Mesenchymal stem cell (in vitro differentiated cells and primary cell): ENCODE results near the gene PCDHGC5.

ENCODE experiments used
- DNase-seq: peaks from one replicate; pipeline ENCODE4 v3.0.0-alpha.2; 2013
- H2AFZ ChIP-seq: one replicate; pipeline ENCODE4 v1.6.1; 2013; ENCODE audit warnings: low read depth, mild to moderate bottlenecking, control low read depth, inconsistent platforms, low read length, moderate library complexity
- H2AK5ac ChIP-seq: 2 replicates; pipeline ENCODE4 v1.6.1; 2013; ENCODE audit warnings: low read length, moderate library complexity, mild to moderate bottlenecking, inconsistent platforms; ENCODE audit not compliant: severe bottlenecking
- H2BK120ac ChIP-seq: one replicate; pipeline ENCODE4 v1.6.1; 2013; ENCODE audit warnings: low read depth, mild to moderate bottlenecking, inconsistent platforms, low read length, moderate library complexity
- H2BK12ac ChIP-seq, 2 experiments: one replicate each; pipeline ENCODE4 v1.6.1; 2013; ENCODE audit warnings: inconsistent platforms in 2 of 2, low read length in 2 of 2, mild to moderate bottlenecking in 2 of 2, moderate library complexity in 2 of 2, control low read depth in 1 of 2
- H2BK15ac ChIP-seq: one replicate; pipeline ENCODE4 v1.6.1; 2013; ENCODE audit warnings: mild to moderate bottlenecking, low read depth, inconsistent platforms; ENCODE audit not compliant: poor library complexity, severe bottlenecking
- H2BK5ac ChIP-seq: 2 replicates; pipeline ENCODE4 v1.6.1; 2013; ENCODE audit warnings: low read depth, mild to moderate bottlenecking, low read length, control low read depth, inconsistent platforms; ENCODE audit not compliant: poor library complexity, severe bottlenecking
- H3K14ac ChIP-seq, 2 experiments: one replicate each; pipeline ENCODE4 v1.6.1; 2013; ENCODE audit warnings: inconsistent platforms in 2 of 2, low read length in 2 of 2, control low read depth in 1 of 2, mild to moderate bottlenecking in 1 of 2, moderate library complexity in 1 of 2
- H3K18ac ChIP-seq, 2 experiments: one replicate each; pipeline ENCODE4 v1.6.1; 2013; ENCODE audit warnings: inconsistent platforms in 2 of 2, low read length in 2 of 2, control low read depth in 1 of 2, low read depth in 1 of 2, mild to moderate bottlenecking in 1 of 2
- H3K23ac ChIP-seq, 2 experiments: one replicate each; pipeline ENCODE4 v1.6.1; 2013; ENCODE audit warnings: inconsistent platforms in 2 of 2, low read length in 2 of 2, mild to moderate bottlenecking in 2 of 2, moderate library complexity in 2 of 2, control low read depth in 1 of 2
- H3K27ac ChIP-seq: 2 replicates; pipeline ENCODE4 v1.5.1; 2013; ENCODE audit warnings: mild to moderate bottlenecking, moderate library complexity, low read length, control low read depth, inconsistent platforms; ENCODE audit not compliant: poor library complexity, severe bottlenecking
- H3K27me3 ChIP-seq, 2 experiments: 2 replicates each; pipeline versions ENCODE4 v1.6.1 to v1.7.0; 2013; ENCODE audit warnings: low read length in 2 of 2, mild to moderate bottlenecking in 2 of 2, moderate library complexity in 2 of 2, control low read depth in 1 of 2, inconsistent platforms in 1 of 2; ENCODE audit not compliant: control insufficient read depth in 1 of 2, insufficient read depth in 1 of 2
- H3K36me3 ChIP-seq, 2 experiments: 2 replicates each; pipeline versions ENCODE4 v1.6.1 to v1.7.0; 2013; ENCODE audit warnings: low read length in 2 of 2, control low read depth in 1 of 2, inconsistent platforms in 1 of 2, low read depth in 1 of 2, mild to moderate bottlenecking in 1 of 2; ENCODE audit not compliant: insufficient read depth in 2 of 2, control insufficient read depth in 1 of 2
- H3K4ac ChIP-seq, 2 experiments: one replicate each; pipeline ENCODE4 v1.6.1; 2013; ENCODE audit warnings: inconsistent platforms in 2 of 2, low read length in 2 of 2, mild to moderate bottlenecking in 2 of 2, moderate library complexity in 2 of 2, control low read depth in 1 of 2, low read depth in 1 of 2
- H3K4me1 ChIP-seq: 2 replicates; pipeline ENCODE4 v1.6.1; 2013; ENCODE audit warnings: low read depth, low read length, control low read depth; ENCODE audit not compliant: control insufficient read depth, insufficient read depth
- H3K4me2 ChIP-seq: 2 replicates; pipeline ENCODE4 v1.6.1; 2013; ENCODE audit warnings: low read length, mild to moderate bottlenecking, inconsistent platforms; ENCODE audit not compliant: poor library complexity, severe bottlenecking
- H3K4me3 ChIP-seq, 2 experiments: 2 replicates each; pipeline versions ENCODE4 v1.5.1 to v1.7.0; 2013; ENCODE audit warnings: low read length in 2 of 2, mild to moderate bottlenecking in 2 of 2, control low read depth in 1 of 2, low read depth in 1 of 2; ENCODE audit not compliant: insufficient read depth in 1 of 2
- H3K79me1 ChIP-seq: replicated peaks from 2 replicates; pipeline ENCODE4 v1.6.1; 2013; ENCODE audit warnings: mild to moderate bottlenecking, control low read depth, low read length, inconsistent platforms; ENCODE audit not compliant: poor library complexity, severe bottlenecking
- H3K9ac ChIP-seq: 2 replicates; pipeline ENCODE4 v1.7.0; 2013; ENCODE audit warnings: mild to moderate bottlenecking, low read length, moderate library complexity
- H3K9me3 ChIP-seq: 2 replicates; pipeline ENCODE4 v1.7.0; 2013; ENCODE audit warnings: mild to moderate bottlenecking, low read length; ENCODE audit not compliant: control insufficient read depth
- H4K8ac ChIP-seq: one replicate; pipeline ENCODE4 v1.6.1; 2013; ENCODE audit warnings: inconsistent platforms, mild to moderate bottlenecking, low read length, moderate library complexity
- H4K91ac ChIP-seq: one replicate; pipeline ENCODE4 v1.6.1; 2013; ENCODE audit warnings: mild to moderate bottlenecking, low read length, inconsistent platforms
- WGBS: methylation state at CpG from one replicate; pipeline ENCODE4 v1.1.7; 2013; ENCODE audit warnings: mixed read lengths; 5-methylcytosine and 5-hydroxymethylcytosine counted together

PCDHGC5 gene

GRCh38 chr5:141529873-141530272, 41.0 kb downstream of the PCDHGC5 start:
- Histone ChIP-seq H3K14ac (no peak overlapping the region), H4K8ac (no peak overlapping the region), H3K27me3 (no peaks in the 10 kb centered on the region), H3K9ac (peak overlapping the region; percentile 73), H3K4me2 (no peak overlapping the region), H2AK5ac (no peak overlapping the region), H3K79me1 (peaks cover 6% of the 10 kb centered on the region), H2BK5ac (no peak overlapping the region), H3K9me3 (no peaks in the 10 kb centered on the region), H3K27ac (peak overlapping the region; percentile 54), H3K18ac (no peak overlapping the region), H3K4me1 (peaks cover 14% of the 10 kb centered on the region), H2BK15ac (no peak overlapping the region), H2BK12ac (no peak overlapping the region), H3K36me3 (peaks cover 14 to 37% of the 10 kb centered on the region in 2 experiments), H3K4ac (no peak overlapping the region), H4K91ac (no peak overlapping the region), H2AFZ (no peak overlapping the region), H2BK120ac (no peak overlapping the region), H3K23ac (no peak overlapping the region), H3K4me3 (no peak overlapping the region)
- 94% methylated on average over 7 of the region's 7 CpGs for WGBS
- no peak for DNase-seq

DNA sequence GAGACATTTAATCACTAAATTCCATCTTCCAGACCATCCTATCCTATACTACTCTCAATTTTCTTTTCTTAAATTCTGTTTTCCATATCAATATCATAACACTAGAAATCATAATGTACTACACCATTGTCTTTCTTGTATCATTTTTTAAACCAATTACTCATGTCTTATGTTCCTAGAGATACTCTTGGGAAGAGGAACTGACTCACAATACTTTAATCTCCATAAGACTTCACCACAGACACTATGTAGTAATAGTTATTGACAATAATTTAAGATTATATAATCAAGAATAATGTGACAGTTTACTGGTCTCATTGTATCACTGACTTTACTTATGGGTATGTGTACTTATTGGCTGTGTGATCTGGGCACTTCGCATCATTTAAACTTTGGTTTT, 43.8 kb downstream of the PCDHGC5 start:
- Histone ChIP-seq H3K9ac (no peak overlapping the region), H2BK5ac (no peak overlapping the region), H4K8ac (no peak overlapping the region), H3K9me3 (no peaks in the 10 kb centered on the region), H3K14ac (no peak overlapping the region), H2BK15ac (no peak overlapping the region), H3K23ac (no peak overlapping the region), H3K79me1 (peaks cover 6% of the 10 kb centered on the region), H3K4me2 (no peak overlapping the region), H2BK120ac (no peak overlapping the region), H2BK12ac (no peak overlapping the region), H3K4ac (no peak overlapping the region), H3K27me3 (no peaks in the 10 kb centered on the region), H3K4me3 (no peak overlapping the region), H3K36me3 (peaks cover 9 to 20% of the 10 kb centered on the region in 2 experiments), H4K91ac (no peak overlapping the region), H2AK5ac (no peak overlapping the region), H3K27ac (no peak overlapping the region), H2AFZ (no peak overlapping the region), H3K18ac (no peak overlapping the region), H3K4me1 (peaks cover 9% of the 10 kb centered on the region)
- WGBS = 100% methylated on average over 1 of the region's 1 CpG
- no peak for DNase-seq

GRCh38 chr5:141533897-141534296, 45.0 kb downstream of the PCDHGC5 start:
- Histone ChIP-seq H3K79me1 (peaks cover 5% of the 10 kb centered on the region), H2BK5ac (no peak overlapping the region), H3K14ac (no peak overlapping the region), H2BK12ac (no peak overlapping the region), H3K18ac (no peak overlapping the region), H3K27ac (no peak overlapping the region), H3K23ac (no peak overlapping the region), H3K9me3 (no peaks in the 10 kb centered on the region), H3K4me3 (no peak overlapping the region), H4K91ac (no peak overlapping the region), H3K9ac (no peak overlapping the region), H3K4me1 (peaks cover 6% of the 10 kb centered on the region), H2BK120ac (no peak overlapping the region), H2AFZ (no peak overlapping the region), H4K8ac (no peak overlapping the region), H2BK15ac (no peak overlapping the region), H3K27me3 (no peaks in the 10 kb centered on the region), H3K36me3 (peaks cover 5 to 14% of the 10 kb centered on the region in 2 experiments), H3K4me2 (no peak overlapping the region), H3K4ac (no peak overlapping the region), H2AK5ac (no peak overlapping the region)
- DNase-seq = peak; percentile 21
- WGBS = 100% methylated on average over 1 of the region's 1 CpG

DNA sequence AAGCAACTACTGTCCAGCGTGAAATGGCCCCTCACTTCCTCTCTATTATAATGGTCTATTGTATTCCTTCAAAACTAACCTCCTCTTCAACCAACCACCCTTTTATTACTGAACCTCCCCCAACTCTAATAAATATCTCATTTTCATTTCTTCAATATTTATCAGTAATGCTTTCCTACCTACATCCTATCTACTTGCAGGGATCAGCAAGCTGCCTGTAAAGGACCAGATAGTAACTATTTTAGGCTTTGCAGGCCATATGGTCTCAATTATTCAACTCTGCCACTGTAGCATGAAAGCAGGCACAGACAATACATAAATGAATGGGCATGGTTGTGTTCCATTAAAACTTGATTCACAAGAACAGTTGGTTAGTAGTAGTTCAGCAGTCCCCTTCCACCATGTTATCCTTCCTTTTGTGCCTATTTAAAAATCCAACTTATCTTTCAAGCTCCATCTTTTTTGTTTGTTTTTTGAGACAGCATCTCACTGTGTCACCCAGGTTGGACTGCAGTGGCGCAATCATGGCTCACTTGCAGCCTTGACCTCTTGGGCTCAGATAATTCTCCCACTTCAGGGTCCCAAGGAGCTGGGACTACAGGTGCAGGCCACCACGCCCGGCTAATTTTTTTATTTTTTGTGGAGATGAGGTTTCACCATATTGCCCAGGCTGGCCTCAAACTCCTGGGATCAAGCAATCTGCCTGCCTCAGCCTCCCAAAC, 45.8 kb downstream of the PCDHGC5 start:
- Histone ChIP-seq H3K14ac (no peak overlapping the region), H3K4me1 (peaks cover 4% of the 10 kb centered on the region), H2AFZ (no peak overlapping the region), H2BK5ac (no peak overlapping the region), H3K36me3 (peaks cover 2 to 14% of the 10 kb centered on the region in 2 experiments), H3K27ac (no peak overlapping the region), H3K9me3 (no peaks in the 10 kb centered on the region), H3K9ac (no peak overlapping the region), H2AK5ac (no peak overlapping the region), H3K4me2 (no peak overlapping the region), H3K4ac (no peak overlapping the region), H2BK15ac (no peak overlapping the region), H3K23ac (no peak overlapping the region), H3K79me1 (peaks cover 5% of the 10 kb centered on the region), H4K8ac (no peak overlapping the region), H3K4me3 (no peak overlapping the region), H4K91ac (no peak overlapping the region), H2BK12ac (no peak overlapping the region), H2BK120ac (no peak overlapping the region), H3K27me3 (no peaks in the 10 kb centered on the region), H3K18ac (no peak overlapping the region)
- 95% methylated on average over 4 of the region's 4 CpGs for WGBS
- DNase-seq = no peak
